Ovary (tissue), 3 donors: ENCODE results near the gene PARD3.

Source experiments
- POLR2A ChIP-seq: fragments of 450-650 bp; IDR thresholded peaks from one replicate; pipeline ENCODE4 v1.6.1; 2017; ENCODE audit warnings: antibody characterized with exemption, mild to moderate bottlenecking, moderate library complexity
- TF ChIP-seq, protein P1 (sequence below), 3 donors: fragments of 450-650 bp in 2 of 3; fragments of 200-600 bp in 1 of 3; IDR thresholded peaks; one replicate each; pipeline versions ENCODE4 v1.5.1 to v1.8.0; 2016 to 2022; ENCODE audit warnings: antibody characterized with exemption in 3 of 3, mild to moderate bottlenecking in 1 of 3
- donor health status: DM: no; HTN: no; CAD: no.

DNA sequence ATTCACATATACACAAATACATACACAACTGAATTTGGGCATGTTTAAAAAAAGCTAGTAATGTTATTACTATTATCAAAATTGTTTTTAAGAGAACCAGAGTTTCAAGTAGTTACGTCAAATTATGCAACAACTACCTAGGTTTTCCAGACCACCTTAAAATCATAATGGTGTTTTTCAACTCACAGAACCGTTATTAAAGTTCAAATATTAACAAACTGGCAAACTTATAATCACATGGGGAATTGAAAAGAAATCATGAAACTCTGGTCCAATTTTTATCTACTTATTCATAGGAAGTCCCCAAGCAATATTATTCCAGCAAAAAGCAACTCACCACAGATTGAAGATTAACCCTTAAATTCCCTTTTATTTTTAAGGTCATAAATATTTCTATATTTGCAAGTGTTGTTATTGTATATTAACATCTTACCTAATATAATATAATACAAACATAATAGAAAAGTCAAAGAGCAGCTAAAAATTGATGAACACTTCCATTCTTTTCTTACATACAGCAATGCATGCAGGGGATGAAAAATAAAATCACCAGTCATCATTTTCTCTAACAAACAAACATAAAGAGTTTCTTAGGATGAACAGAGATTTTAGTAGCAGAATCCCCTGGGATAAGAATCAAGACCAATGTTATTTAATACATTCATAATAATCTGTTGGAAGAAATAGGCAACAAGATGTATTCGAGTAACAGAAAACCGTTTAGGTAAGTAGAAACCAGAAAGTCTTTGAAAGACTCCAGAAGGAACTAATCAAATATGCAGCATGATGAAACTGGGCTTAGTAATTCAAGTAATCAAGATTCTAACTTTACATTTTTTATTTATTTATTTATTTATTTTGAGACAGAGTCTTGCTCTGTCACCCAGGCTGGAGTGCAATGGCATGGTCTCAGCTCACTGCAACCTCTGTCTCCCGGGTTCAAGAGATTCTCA is 391.1 kb downstream of the PARD3 start:
- TF ChIP-seq, protein P1, sequence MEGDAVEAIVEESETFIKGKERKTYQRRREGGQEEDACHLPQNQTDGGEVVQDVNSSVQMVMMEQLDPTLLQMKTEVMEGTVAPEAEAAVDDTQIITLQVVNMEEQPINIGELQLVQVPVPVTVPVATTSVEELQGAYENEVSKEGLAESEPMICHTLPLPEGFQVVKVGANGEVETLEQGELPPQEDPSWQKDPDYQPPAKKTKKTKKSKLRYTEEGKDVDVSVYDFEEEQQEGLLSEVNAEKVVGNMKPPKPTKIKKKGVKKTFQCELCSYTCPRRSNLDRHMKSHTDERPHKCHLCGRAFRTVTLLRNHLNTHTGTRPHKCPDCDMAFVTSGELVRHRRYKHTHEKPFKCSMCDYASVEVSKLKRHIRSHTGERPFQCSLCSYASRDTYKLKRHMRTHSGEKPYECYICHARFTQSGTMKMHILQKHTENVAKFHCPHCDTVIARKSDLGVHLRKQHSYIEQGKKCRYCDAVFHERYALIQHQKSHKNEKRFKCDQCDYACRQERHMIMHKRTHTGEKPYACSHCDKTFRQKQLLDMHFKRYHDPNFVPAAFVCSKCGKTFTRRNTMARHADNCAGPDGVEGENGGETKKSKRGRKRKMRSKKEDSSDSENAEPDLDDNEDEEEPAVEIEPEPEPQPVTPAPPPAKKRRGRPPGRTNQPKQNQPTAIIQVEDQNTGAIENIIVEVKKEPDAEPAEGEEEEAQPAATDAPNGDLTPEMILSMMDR (IDR thresholded peaks at IDR 0.05): no peak
- TF ChIP-seq POLR2A: no peak
